Ovary (tissue), 3 donors: ENCODE data around the gene MARCHF3.

Experiments used
- CTCF ChIP-seq, 3 donors: fragments of 450-650 bp in 2 of 3; fragments of 200-600 bp in 1 of 3; IDR thresholded peaks; one replicate each; pipeline versions ENCODE4 v1.5.1 to v1.8.0; 2016 to 2022; ENCODE audit warnings: antibody characterized with exemption in 3 of 3, mild to moderate bottlenecking in 1 of 3
- EP300 ChIP-seq: sonication (generic); formaldehyde crosslinking; IDR thresholded peaks from one replicate; pipeline ENCODE4 v1.6.1; 2017; ENCODE audit warnings: antibody characterized with exemption
- donor health status: DM: no; HTN: no; CAD: no.

GRCh38 chr5:127061956-127062355 lies 31.6 kb upstream of the MARCHF3 start:
- TF ChIP-seq EP300 (no peak), CTCF (IDR thresholded peaks at IDR 0.05) (no peak)
